NCI-H1436 (cell line): ENCODE data around the gene PIEZO1.

Experiments
- DNase-seq: peaks from one replicate; lab custom pipeline; 2025; lab: John Stamatoyannopoulos, UW

The PIEZO1 gene

GRCh38 chr16:88749358-88749757, 35.7 kb downstream of the PIEZO1 start:
- DNase-seq, result no peak

GRCh38 chr16:88748364-88748763, 36.7 kb downstream of the PIEZO1 start:
- DNase-seq, result no peak

- DNase-seq, result peak; percentile 68
Observed at GRCh38 chr16:88747588-88748301, 37.3 kb downstream of the PIEZO1 start.

GRCh38 chr16:88746506-88746905, 38.5 kb downstream of the PIEZO1 start:
- DNase-seq, result no peak

GRCh38 chr16:88744577-88745521, 40.2 kb downstream of the PIEZO1 start:
- no peak for DNase-seq

DNA sequence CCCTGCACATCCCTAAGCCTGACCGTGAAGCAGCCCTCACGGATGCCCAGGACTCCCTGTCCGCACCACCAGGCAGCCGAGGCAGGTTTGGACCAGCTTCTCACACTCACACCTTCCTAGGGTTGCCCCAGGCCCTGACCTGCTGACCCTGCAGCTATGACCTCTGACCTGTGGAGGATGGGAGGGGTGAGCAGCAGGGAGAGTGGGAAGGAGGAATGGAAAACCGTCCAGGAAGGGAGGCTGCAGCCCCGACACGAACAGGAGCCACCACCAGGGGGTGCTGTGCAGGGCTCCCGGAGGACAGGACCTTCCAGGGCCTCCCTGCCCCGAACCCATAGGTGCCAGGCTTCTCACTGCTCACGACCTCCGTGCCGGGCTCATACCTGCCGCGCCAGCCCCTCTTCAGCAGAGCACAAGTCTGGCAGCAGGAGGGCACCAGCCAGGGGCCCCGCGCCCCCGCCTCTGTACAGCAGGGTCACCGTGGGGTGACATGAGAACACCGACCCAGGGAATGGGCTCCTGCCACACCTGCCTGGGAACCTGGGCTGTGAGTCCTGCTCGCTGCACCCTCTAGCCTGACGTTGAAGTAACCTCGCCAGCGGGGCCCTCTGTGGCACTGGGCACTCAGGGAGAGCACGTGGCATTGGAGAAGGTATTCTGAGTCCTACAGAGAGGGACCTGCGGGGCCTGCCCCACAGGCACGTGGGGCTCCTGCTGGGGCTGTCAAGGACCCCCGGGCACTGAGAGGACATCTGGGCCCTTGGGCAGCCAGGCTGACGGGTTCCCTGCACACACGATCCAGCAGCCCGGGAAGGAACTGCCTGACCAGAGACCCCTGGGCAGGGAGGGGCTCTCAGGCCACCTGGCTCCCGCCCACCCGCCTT, 41.1 kb downstream of the PIEZO1 start:
- peak; percentile 56 for DNase-seq

DNA sequence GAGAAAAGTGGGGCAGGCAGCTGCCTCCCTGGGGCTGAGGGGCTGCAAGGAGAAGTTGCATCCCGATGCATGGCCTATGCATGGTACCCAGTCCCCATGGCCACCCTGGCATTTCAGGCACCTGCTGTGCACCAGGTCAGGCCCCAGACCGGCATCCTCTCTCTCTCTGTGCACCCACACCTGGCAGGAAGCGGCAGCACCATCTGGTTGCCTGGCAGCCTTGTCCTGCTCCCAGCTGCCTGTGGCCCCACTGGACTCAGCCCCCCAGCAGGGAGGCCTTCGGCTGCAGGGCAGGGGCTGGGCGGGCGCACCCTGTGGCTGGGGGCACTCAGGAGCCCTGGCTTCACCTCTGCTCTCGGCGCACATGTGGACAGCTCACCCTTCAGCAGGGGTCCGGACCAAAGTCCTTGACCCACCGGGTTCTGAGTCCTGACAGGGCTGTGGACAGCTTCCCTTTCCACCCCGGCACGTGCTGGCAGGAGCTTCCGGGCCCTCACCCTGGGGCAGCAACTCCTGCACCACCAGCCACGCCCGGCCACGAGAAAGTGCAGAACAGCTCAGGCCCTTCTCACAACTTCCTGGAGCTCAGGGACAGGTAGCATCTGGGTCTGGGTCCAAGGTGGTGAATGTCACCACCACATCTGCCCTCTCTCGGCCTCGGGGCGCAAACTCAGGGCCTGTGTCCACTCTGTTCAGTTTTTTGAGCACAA, 42.0 kb downstream of the PIEZO1 start:
- no peak for DNase-seq

GRCh38 chr16:88741368-88741767, 43.7 kb downstream of the PIEZO1 start:
- DNase-seq, result no peak

GRCh38 chr16:88740727-88741055, 44.3 kb downstream of the PIEZO1 start:
- no peak for DNase-seq

DNA sequence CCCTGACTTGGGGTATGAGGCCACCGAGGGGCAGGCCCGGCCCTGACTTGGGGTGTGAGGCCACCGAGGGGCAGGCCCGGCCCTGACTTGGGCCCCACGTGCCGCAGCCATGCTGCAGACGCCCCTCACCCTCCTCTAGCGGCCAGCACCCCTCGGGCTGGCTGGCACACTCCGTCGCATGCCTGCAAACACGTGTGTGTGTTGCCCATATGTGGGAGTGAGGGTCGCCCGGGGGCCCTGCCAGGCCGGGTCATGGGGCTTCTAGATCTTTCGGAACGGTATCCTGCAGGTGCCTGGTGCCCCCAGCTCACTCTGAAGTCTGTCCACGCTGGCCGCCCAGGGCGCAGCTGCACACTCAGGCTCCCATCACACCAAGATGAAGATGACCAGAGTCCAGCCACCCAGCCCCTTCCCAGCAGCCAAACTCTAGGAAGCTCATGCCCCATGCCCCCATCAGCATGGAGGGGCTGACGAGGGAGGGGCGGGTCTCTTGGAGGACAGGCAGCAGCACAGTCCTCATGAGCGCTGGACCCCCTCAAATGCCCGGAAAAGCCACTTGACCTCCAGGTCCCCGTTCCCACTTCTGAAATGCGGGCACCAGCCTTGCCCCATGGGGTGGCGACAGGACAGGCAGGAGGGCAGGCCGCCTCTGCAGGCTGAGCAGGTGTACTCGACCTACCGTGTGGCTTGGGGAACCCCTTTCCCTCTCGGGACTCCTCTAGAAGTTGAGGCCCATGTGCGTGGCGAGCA, 44.9 kb downstream of the PIEZO1 start:
- no peak for DNase-seq

GRCh38 chr16:88739139-88739976, 45.7 kb downstream of the PIEZO1 start:
- DNase-seq, result no peak

DNA sequence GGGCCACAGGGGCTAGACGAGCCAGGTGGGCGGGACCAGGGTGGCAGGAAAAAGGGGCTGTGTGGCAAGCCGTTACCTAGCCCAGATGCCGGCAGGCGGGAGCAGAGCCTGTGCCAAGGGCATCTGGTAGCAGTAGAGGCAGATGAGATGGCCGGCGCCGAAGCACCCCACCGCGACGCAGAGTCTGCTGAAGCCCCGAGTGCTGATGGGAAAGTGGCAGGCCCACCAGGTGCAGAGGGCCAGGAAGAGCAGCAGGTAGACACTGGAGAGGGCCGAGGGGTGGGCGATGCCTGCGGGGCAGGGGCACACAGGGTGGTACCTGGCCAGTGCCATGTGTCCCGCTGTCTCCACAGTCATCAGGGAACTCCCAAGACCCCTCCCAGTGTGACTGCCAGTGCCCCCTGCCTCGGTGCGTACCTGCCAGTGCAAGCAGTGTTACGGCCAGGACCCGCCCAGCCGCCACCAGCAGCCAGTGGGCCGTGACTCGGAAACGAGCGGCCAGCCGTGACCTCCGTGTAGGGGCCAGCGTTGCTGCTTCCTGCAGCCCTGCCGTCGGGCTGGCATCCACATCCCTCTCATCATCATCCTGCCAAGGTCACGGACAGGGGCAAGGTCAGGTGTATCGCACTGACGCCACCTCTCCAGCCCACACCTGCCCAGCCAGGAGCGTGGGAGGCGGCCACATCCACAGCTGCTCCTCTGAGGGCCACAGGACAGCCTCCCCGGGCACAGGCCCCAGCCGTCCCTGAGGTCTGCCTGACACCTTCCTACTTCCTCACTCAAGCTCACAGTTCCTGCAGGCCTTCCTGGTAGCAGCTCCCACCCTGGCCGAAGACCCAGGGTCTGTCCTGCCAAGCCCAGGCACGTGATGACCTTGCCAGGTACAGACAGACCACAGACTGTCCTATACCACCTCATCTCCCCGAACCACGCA, 46.6 kb downstream of the PIEZO1 start:
- DNase-seq, result no peak

DNA sequence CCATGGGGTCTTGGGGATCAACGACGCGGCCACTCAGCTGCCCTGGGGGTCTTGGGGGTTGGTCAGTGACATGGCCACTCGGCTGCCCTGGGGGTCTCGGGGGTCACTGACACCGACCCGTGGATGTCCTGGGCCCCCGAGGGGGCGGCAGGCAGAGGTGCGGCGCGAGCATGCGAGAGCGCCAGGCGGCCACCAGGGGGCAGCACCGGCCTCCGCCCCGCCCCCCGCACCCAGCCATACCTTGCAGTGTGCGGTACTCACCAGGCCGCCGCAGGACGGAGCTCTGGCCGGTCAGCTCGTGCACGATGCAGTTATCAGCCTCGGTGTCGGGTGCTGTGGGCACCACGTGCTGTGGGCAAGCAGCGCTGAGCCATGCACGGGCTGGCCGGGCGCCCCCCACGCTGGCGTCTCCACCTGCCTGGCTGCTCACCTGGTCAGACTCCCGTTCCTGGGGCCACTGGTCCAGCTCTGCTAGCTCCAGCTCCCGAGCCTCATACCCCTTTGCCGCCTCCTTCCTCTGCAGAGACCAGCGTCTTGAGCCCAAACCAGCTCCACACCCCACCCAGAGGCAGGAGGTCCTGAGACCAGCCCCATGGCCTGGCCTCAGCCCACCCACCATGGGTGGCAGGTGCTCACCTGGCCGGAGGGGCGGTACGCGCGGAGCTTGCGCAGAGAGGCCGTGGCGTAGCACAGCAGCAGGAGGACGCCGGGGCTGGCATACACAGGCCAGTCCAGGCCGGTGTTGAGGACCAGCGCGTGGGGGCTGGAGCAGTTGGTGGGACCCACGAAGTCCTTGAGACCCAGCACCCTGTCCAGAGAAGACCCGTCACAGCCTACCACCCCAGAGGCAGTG, 47.5 kb downstream of the PIEZO1 start:
- DNase-seq, result peak; percentile 82

DNA sequence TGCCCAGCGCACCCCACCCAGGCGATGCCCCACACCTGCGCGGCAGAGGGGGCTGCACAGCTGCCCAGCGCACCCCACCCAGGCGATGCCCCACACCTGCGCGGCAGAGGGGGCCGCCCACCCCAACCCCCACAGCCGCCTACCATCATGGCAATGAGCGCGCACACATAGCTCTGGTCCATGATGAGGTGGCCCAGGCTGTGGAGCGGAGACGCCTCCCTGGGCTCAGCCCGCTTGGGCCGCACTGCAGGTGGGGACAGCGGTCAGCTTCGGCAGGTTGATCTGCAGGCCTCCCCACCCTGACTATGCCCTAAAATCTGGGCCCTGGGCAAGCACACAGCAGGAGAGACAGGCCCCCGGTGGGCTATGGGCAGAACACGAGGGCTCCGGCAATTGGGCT, 48.5 kb downstream of the PIEZO1 start:
- DNase-seq, result no peak

DNA sequence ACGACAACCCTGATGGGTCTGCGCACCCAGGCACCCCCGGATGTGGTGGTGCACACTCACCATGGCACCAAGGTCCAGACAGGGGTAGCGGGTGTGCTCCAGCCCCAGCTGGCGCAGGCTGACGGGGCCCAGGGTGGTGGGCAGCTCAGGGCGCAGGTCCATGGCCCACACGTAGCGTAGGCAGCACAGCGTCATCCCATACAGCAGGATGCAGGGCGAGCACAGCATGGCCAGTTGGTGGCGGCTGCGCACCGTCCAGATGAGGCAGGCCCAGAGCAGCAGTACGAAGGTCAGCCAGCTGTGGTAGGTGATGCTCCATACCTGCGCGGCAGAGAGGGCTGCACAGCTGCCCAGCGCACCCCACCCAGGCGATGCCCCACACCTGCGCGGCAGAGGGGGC, 48.9 kb downstream of the PIEZO1 start:
- no peak for DNase-seq

DNA sequence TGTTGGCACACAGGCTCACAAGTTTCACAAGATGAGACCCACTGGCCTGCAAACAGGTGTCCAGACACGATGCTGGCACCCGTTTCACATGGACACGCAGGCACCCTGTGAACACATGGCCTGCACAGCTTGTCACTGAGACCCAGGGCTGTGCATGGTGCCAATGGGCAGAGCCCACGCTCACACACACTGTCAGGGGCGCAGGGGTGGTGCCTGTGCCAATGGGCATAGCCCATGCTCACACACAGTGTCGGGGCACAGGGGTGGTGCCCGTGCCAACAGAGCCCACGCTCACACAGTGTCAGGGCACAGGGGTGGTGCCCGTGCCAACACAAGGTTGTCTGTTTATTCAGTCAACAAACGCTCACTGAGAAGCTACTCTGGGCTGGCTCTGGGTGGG, 49.4 kb downstream of the PIEZO1 start:
- no peak for DNase-seq

DNA sequence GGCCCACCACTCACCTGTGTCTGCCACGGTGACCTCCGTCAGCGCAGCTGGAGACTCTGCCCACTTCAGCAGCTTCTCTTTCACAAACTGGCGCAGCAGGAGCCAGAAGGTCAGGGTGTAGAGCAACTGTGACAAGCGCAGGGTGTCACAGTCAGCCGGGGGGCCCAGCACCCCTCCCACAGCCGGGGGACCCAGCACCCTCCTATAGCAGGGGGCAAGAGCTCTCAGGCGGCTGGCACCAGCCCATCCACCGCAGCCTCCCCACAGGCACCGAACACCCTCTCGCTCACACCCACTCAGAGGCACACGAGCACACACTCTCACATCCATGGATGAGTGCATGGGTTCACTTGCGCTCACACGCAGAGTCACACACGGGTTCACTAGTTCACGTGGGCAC, 49.9 kb downstream of the PIEZO1 start:
- DNase-seq, result no peak

DNA sequence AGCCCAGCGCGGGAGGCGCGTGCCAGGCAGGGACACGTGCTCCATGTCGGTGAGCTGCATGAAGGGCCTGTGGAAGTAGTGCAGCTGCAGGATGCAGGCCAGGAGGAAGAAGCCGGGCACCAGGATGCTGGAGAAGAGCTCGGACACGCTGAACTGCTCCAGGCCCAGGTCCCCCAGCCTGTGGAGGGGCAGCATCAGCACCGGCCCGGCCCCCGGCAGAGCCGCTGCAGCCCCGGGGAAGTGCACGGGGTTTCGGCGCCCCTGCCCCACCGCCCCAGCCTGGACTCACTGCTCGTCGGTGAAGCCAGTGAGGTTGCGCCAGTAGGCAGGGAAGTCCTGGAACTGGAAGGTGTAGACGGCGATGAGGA, 50.7 kb downstream of the PIEZO1 start:
- DNase-seq, result no peak
